SK-N-SH treated with all-trans-retinoic acid at 6 μM for 48 hours (cell line): ENCODE results near the gene AMZ1.

Source experiments
- ATAC-seq: fragments of 200-7000 bp; cut with Tn5 transposase; 3 replicates; pipeline ENCODE4 v1.9.1; 2020; ENCODE audit warnings: mild to moderate bottlenecking, moderate library complexity
- ARNTL ChIP-seq: fragments of 450-650 bp; formaldehyde crosslinking; IDR thresholded peaks from 2 replicates; pipeline ENCODE4 v1.5.0; 2020; ENCODE audit warnings: low read depth, mild to moderate bottlenecking, moderate library complexity, borderline replicate concordance
- BACH2 ChIP-seq: fragments of 250-450 bp; sonication (Bioruptor Pico); IDR thresholded peaks from 2 replicates; pipeline ENCODE4 v1.9.0; 2021; ENCODE audit warnings: mild to moderate bottlenecking, borderline replicate concordance
- CREB5 ChIP-seq: fragments of 250-450 bp; sonication (Bioruptor Pico); IDR thresholded peaks from 2 replicates; pipeline ENCODE4 v1.5.1; 2020; ENCODE audit warnings: low read depth, mild to moderate bottlenecking, moderate library complexity
- CSRNP3 ChIP-seq: fragments of 250-450 bp; sonication (Bioruptor Pico); IDR thresholded peaks from 2 replicates; pipeline ENCODE4 v1.5.1; 2021; ENCODE audit warnings: mild to moderate bottlenecking, moderate library complexity
- ESRRG ChIP-seq: fragments of 250-450 bp; sonication (Bioruptor Pico); IDR thresholded peaks from 2 replicates; pipeline ENCODE4 v1.6.1; 2021; ENCODE audit warnings: mild to moderate bottlenecking
- GLIS3 ChIP-seq: fragments of 250-450 bp; sonication (Bioruptor Pico); IDR thresholded peaks from 2 replicates; pipeline ENCODE4 v1.5.0; 2020; ENCODE audit warnings: mild to moderate bottlenecking, moderate library complexity
- ISL1 ChIP-seq: fragments of 250-450 bp; sonication (Bioruptor Pico); IDR thresholded peaks from 2 replicates; pipeline ENCODE4 v2.1.2; 2022; ENCODE audit warnings: mild to moderate bottlenecking, moderate library complexity
- PATZ1 ChIP-seq: fragments of 250-450 bp; sonication (Bioruptor Pico); IDR thresholded peaks from 2 replicates; pipeline ENCODE4 v1.8.0; 2020; ENCODE audit warnings: mild to moderate bottlenecking, moderate library complexity, borderline replicate concordance
- PPARA ChIP-seq: fragments of 250-450 bp; sonication (Bioruptor Pico); IDR thresholded peaks from 2 replicates; pipeline ENCODE4 v1.5.0; 2020; ENCODE audit warnings: mild to moderate bottlenecking, borderline replicate concordance
- RARB ChIP-seq: fragments of 250-450 bp; sonication (Bioruptor Pico); IDR thresholded peaks from 2 replicates; pipeline ENCODE4 v1.8.0; 2021; ENCODE audit warnings: mild to moderate bottlenecking, moderate library complexity
- SNAI2 ChIP-seq: fragments of 250-450 bp; sonication (Bioruptor Pico); IDR thresholded peaks from 2 replicates; pipeline ENCODE4 v1.5.0; 2020; ENCODE audit warnings: mild to moderate bottlenecking, moderate library complexity
- TCF4 ChIP-seq: fragments of 250-450 bp; sonication (Bioruptor Pico); IDR thresholded peaks from 2 replicates; pipeline ENCODE4 v1.8.0; 2021; ENCODE audit warnings: mild to moderate bottlenecking, moderate library complexity, borderline replicate concordance
- TOX ChIP-seq: fragments of 250-450 bp; sonication (Bioruptor Pico); IDR thresholded peaks from 2 replicates; pipeline ENCODE4 v1.8.0; 2021; ENCODE audit warnings: mild to moderate bottlenecking, moderate library complexity, borderline replicate concordance
- TSHZ2 ChIP-seq: fragments of 250-450 bp; sonication (Bioruptor Pico); IDR thresholded peaks from 2 replicates; pipeline ENCODE4 v1.5.0; 2020; ENCODE audit warnings: mild to moderate bottlenecking, moderate library complexity
- ZC3H10 ChIP-seq: fragments of 250-450 bp; sonication (Bioruptor Pico); IDR thresholded peaks from 2 replicates; pipeline ENCODE4 v1.5.1; 2021; ENCODE audit warnings: mild to moderate bottlenecking, moderate library complexity
- ZFP3 ChIP-seq: fragments of 250-450 bp; sonication (Bioruptor Pico); IDR thresholded peaks from 2 replicates; pipeline ENCODE4 v1.5.0; 2020; ENCODE audit warnings: mild to moderate bottlenecking, moderate library complexity
- ZFP30 ChIP-seq: fragments of 450-650 bp; formaldehyde crosslinking; IDR thresholded peaks from 2 replicates; pipeline ENCODE4 v1.5.0; 2022; ENCODE audit warnings: mild to moderate bottlenecking, moderate library complexity
- ZNF565 ChIP-seq: fragments of 450-650 bp; formaldehyde crosslinking; conservative IDR thresholded peaks from 2 replicates; pipeline ENCODE4 v1.5.0; 2020; ENCODE audit warnings: low read depth, mild to moderate bottlenecking, moderate library complexity
- ZNF70 ChIP-seq: fragments of 450-650 bp; formaldehyde crosslinking; IDR thresholded peaks from 2 replicates; pipeline ENCODE4 v1.5.0; 2020; ENCODE audit warnings: mild to moderate bottlenecking, moderate library complexity
- ZNF8 ChIP-seq: fragments of 450-650 bp; formaldehyde crosslinking; IDR thresholded peaks from 2 replicates; pipeline ENCODE4 v1.5.0; 2020; ENCODE audit warnings: mild to moderate bottlenecking, moderate library complexity

The AMZ1 gene

GRCh38 chr7:2714636-2715035, 26.6 kb downstream of the AMZ1 start (continued):
- TF ChIP-seq ARNTL (CRISPR knock-in tag) = no peak

- TF ChIP-seq SNAI2 (CRISPR knock-in tag) = no peak
- no peak for TF ChIP-seq ZFP30
- TF ChIP-seq ISL1 = no peak
- TF ChIP-seq PPARA = no peak
- TF ChIP-seq RARB = no peak
- no peak for TF ChIP-seq ZC3H10
- no peak for TF ChIP-seq ZNF8 (CRISPR knock-in tag)
- TF ChIP-seq TSHZ2 (CRISPR knock-in tag) = no peak
- no peak for TF ChIP-seq ARNTL (CRISPR knock-in tag)
- TF ChIP-seq CREB5 (CRISPR knock-in tag) = no peak
- no peak for TF ChIP-seq ESRRG (CRISPR knock-in tag)
- no peak for TF ChIP-seq BACH2 (CRISPR knock-in tag)
- TF ChIP-seq ZNF565 (CRISPR knock-in tag) = no peak
- TF ChIP-seq TOX (CRISPR knock-in tag) = no peak
- no peak for TF ChIP-seq ZFP3 (CRISPR knock-in tag)
- TF ChIP-seq CSRNP3 (CRISPR knock-in tag) = no peak
- ATAC-seq = no peak
These were observed 27.6 kb downstream of the AMZ1 start for GRCh38 chr7:2715341-2716231.

GRCh38 chr7:2716488-2716887, 28.5 kb downstream of the AMZ1 start:
- ATAC-seq = no peak

More at GRCh38 chr7:2716488-2716887, 28.5 kb downstream of the AMZ1 start:
- TF ChIP-seq ZNF565 (CRISPR knock-in tag) (no peak), TSHZ2 (CRISPR knock-in tag) (no peak), ZC3H10 (no peak), BACH2 (CRISPR knock-in tag) (no peak), PATZ1 (no peak), ZNF70 (no peak), GLIS3 (CRISPR knock-in tag) (no peak), ZFP30 (no peak), SNAI2 (CRISPR knock-in tag) (no peak), ZNF8 (CRISPR knock-in tag) (no peak), ZFP3 (CRISPR knock-in tag) (no peak), TOX (CRISPR knock-in tag) (no peak), CREB5 (CRISPR knock-in tag) (no peak), CSRNP3 (CRISPR knock-in tag) (no peak), ARNTL (CRISPR knock-in tag) (no peak), ESRRG (CRISPR knock-in tag) (no peak), TCF4 (CRISPR knock-in tag) (no peak)
